ENCODE results near the gene ADRA2B.
"Not testable (repeated sequence)": the region's sequence is repeated elsewhere in the genome, so short reads cannot be mapped to it uniquely, and the experiment has no call there.

Gene ADRA2B

GRCh38 chr2:96072746-96073145 lies 43.6 kb downstream of the ADRA2B start:
- DNase-seq (ENCODE audit: low read depth, low spot score) = no peak
- Histone ChIP-seq H3K9ac (ENCODE audit: insufficient read length, low read depth) (no peak overlapping the region), H3K4me3 (ENCODE audit: insufficient read length, low read depth) (no peak overlapping the region), H3K4me1 (ENCODE audit: insufficient read depth, insufficient read length) (peaks cover 14% of the 10 kb centered on the region), H3K27me3 (ENCODE audit: insufficient read depth, insufficient read length) (no peaks in the 10 kb centered on the region), H3K36me3 (ENCODE audit: insufficient read depth, insufficient read length, low read length) (no peaks in the 10 kb centered on the region), H3K9me3 (ENCODE audit: insufficient read depth, low read length) (no peaks in the 10 kb centered on the region)
- TF ChIP-seq YY1 (IDR thresholded peaks at IDR 0.05; ENCODE audit: insufficient read depth, insufficient read length) = no peak
- no peak for TF ChIP-seq ZNF274 (IDR thresholded peaks at IDR 0.05; ENCODE audit: low read depth, low read length)
- TF ChIP-seq SUZ12 (IDR thresholded peaks at IDR 0.05; ENCODE audit: extremely low read depth, insufficient read depth, insufficient read length) = no peak

- H3K36me3 ChIP-seq (ENCODE audit: insufficient read depth, insufficient read length, low read length); H3K9ac ChIP-seq (ENCODE audit: insufficient read length, low read depth); DNase-seq (ENCODE audit: low read depth, low spot score); H3K9me3 ChIP-seq (ENCODE audit: insufficient read depth, low read length); H3K27me3 ChIP-seq (ENCODE audit: insufficient read depth, insufficient read length); H3K4me3 ChIP-seq (ENCODE audit: insufficient read length, low read depth): not testable (repeated sequence)
- peaks cover 14% of the 10 kb centered on the region for H3K4me1 ChIP-seq (ENCODE audit: insufficient read depth, insufficient read length)
Observed at GRCh38 chr2:96071977-96072491, 44.3 kb downstream of the ADRA2B start.

GRCh38 chr2:96071087-96071976 lies 45.0 kb downstream of the ADRA2B start:
- not testable (repeated sequence) for H3K9ac ChIP-seq (ENCODE audit: insufficient read length, low read depth); H3K9me3 ChIP-seq (ENCODE audit: insufficient read depth, low read length); H3K27me3 ChIP-seq (ENCODE audit: insufficient read depth, insufficient read length); H3K36me3 ChIP-seq (ENCODE audit: insufficient read depth, insufficient read length, low read length); DNase-seq (ENCODE audit: low read depth, low spot score); H3K4me3 ChIP-seq (ENCODE audit: insufficient read length, low read depth)
- peaks cover 14% of the 10 kb centered on the region for H3K4me1 ChIP-seq (ENCODE audit: insufficient read depth, insufficient read length)

GRCh38 chr2:96070351-96070750 lies 46.0 kb downstream of the ADRA2B start:
- peaks cover 14% of the 10 kb centered on the region for H3K4me1 ChIP-seq (ENCODE audit: insufficient read depth, insufficient read length)
- H3K36me3 ChIP-seq (ENCODE audit: insufficient read depth, insufficient read length, low read length); H3K9ac ChIP-seq (ENCODE audit: insufficient read length, low read depth); DNase-seq (ENCODE audit: low read depth, low spot score); H3K4me3 ChIP-seq (ENCODE audit: insufficient read length, low read depth); H3K9me3 ChIP-seq (ENCODE audit: insufficient read depth, low read length); H3K27me3 ChIP-seq (ENCODE audit: insufficient read depth, insufficient read length): not testable (repeated sequence)

- not testable (repeated sequence) for H3K4me3 ChIP-seq (ENCODE audit: insufficient read length, low read depth); H3K9ac ChIP-seq (ENCODE audit: insufficient read length, low read depth); H3K36me3 ChIP-seq (ENCODE audit: insufficient read depth, insufficient read length, low read length); H3K27me3 ChIP-seq (ENCODE audit: insufficient read depth, insufficient read length); DNase-seq (ENCODE audit: low read depth, low spot score); H3K9me3 ChIP-seq (ENCODE audit: insufficient read depth, low read length)
- peaks cover 14% of the 10 kb centered on the region for H3K4me1 ChIP-seq (ENCODE audit: insufficient read depth, insufficient read length)
Observed at GRCh38 chr2:96069878-96070277, 46.5 kb downstream of the ADRA2B start.

- H3K36me3 ChIP-seq (ENCODE audit: insufficient read depth, insufficient read length, low read length); H3K4me3 ChIP-seq (ENCODE audit: insufficient read length, low read depth); H3K4me1 ChIP-seq (ENCODE audit: insufficient read depth, insufficient read length); H3K9ac ChIP-seq (ENCODE audit: insufficient read length, low read depth); H3K27me3 ChIP-seq (ENCODE audit: insufficient read depth, insufficient read length); H3K9me3 ChIP-seq (ENCODE audit: insufficient read depth, low read length); DNase-seq (ENCODE audit: low read depth, low spot score): not testable (repeated sequence)
Observed at GRCh38 chr2:96067902-96068581, 48.3 kb downstream of the ADRA2B start.

- not testable (repeated sequence) for H3K27me3 ChIP-seq (ENCODE audit: insufficient read depth, insufficient read length); DNase-seq (ENCODE audit: low read depth, low spot score); H3K9ac ChIP-seq (ENCODE audit: insufficient read length, low read depth); H3K4me1 ChIP-seq (ENCODE audit: insufficient read depth, insufficient read length); H3K36me3 ChIP-seq (ENCODE audit: insufficient read depth, insufficient read length, low read length); H3K4me3 ChIP-seq (ENCODE audit: insufficient read length, low read depth); H3K9me3 ChIP-seq (ENCODE audit: insufficient read depth, low read length)
Observed at GRCh38 chr2:96067098-96067660, 49.2 kb downstream of the ADRA2B start.

GRCh38 chr2:96066511-96066910 lies 49.9 kb downstream of the ADRA2B start:
- not testable (repeated sequence) for H3K9me3 ChIP-seq (ENCODE audit: insufficient read depth, low read length); H3K4me1 ChIP-seq (ENCODE audit: insufficient read depth, insufficient read length); DNase-seq (ENCODE audit: low read depth, low spot score); H3K27me3 ChIP-seq (ENCODE audit: insufficient read depth, insufficient read length); H3K36me3 ChIP-seq (ENCODE audit: insufficient read depth, insufficient read length, low read length); H3K4me3 ChIP-seq (ENCODE audit: insufficient read length, low read depth); H3K9ac ChIP-seq (ENCODE audit: insufficient read length, low read depth)

- not testable (repeated sequence) for H3K9me3 ChIP-seq (ENCODE audit: insufficient read depth, low read length); DNase-seq (ENCODE audit: low read depth, low spot score)
Observed at GRCh38 chr2:96065954-96066353, 50.4 kb downstream of the ADRA2B start.

More at GRCh38 chr2:96065954-96066353, 50.4 kb downstream of the ADRA2B start:
- H3K27me3 ChIP-seq (ENCODE audit: insufficient read depth, insufficient read length); H3K4me3 ChIP-seq (ENCODE audit: insufficient read length, low read depth); H3K9ac ChIP-seq (ENCODE audit: insufficient read length, low read depth); H3K36me3 ChIP-seq (ENCODE audit: insufficient read depth, insufficient read length, low read length); H3K4me1 ChIP-seq (ENCODE audit: insufficient read depth, insufficient read length): not testable (repeated sequence)

Data from NT2/D1 (cell line).